ENCODE results near the gene ACP7. TPM values are rescaled to one million over a fixed set of nuclear protein-coding genes. Genes with fewer than 3 reads are reported as not detected.
"Not testable (repeated sequence)": the region's sequence is repeated elsewhere in the genome, so short reads cannot be mapped to it uniquely, and the experiment has no call there.

Gene ACP7
- polyA plus RNA-seq, 3 donors from 2014 or later, result not detected

DNA sequence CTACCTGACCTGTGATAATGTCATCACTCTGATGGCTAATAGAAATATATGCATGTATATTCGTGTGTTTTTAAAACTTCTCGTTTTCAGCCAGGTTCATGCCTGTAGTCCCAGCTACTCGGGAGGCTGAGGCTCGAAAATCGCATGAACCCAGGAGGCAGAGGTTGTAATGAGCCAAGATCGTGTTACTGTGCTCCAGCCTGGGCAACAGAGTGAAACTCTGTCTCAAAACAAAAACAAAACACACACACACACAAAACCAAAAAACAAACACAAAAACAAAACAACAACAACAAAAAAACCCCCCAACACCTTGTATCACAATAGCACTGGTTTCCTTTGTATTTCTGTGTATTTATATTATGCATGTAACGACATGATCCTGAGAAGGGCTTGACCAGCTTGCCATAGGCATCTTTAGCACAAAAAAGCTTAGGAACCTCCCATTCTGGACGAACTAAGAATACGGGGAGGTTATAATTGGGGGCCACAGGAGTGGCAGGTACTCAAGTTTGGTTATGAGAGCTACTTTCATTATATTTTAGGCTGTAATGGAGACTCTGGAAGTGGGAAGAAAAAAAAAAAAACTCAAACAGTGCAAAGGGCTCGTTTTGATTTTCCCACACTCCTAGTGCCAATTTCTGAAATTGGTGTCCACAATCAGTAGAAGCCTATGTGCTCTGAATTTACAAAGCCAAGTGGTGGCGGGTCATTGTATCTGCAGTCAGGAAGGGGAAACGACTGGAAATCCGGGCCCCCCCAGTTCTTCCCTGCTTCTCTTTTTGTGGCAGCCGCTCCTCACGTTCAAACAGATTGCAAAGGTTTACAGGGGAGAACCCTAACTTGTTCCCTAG is 1.2 kb upstream of the ACP7 start:
- Mint-ChIP-seq H3K36me3 (no peaks in the 10 kb centered on the region), H3K27ac (peak overlapping the region in 2 of 6 donors; percentile 53 to 68), H3K27me3 (ENCODE audit: low read depth in 3 of 3) (peaks cover 8 to 22% (median 18%) of the 10 kb centered on the region in 3 donors), H3K4me3 (peak overlapping the region; percentile 59 to 86 (median 71)), H3K4me1 (peaks cover 16 to 20% of the 10 kb centered on the region in 2 donors), H3K9me3 (no peaks in the 10 kb centered on the region)
- DNase-seq, result no peak

DNA sequence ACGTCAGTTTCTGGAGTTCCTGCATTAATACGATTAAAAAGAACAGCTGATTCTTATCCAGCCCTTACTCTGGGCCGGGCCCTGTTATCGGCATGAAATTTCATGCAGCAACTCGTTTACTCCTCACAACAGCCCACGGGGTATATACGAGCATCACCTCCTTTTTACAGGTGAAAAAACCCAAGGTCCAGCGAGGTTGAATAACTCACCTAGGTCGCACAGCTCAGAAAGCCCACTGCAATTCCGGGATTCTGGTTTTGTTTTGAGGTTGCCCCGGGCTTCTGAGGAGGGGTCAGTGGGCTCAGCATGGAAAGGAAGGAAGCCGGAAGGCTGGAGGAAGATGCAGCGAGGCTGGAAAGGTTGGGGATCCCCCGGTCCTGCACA is 577 bp upstream of the ACP7 start:
- Mint-ChIP-seq H3K4me1 (peaks cover 16 to 20% of the 10 kb centered on the region in 2 donors), H3K4me3 (peak overlapping the region; percentile 59 to 86 (median 71)), H3K9me3 (no peaks in the 10 kb centered on the region), H3K27ac (peak overlapping the region in 2 of 6 donors; percentile 53 to 67), H3K36me3 (no peaks in the 10 kb centered on the region), H3K27me3 (ENCODE audit: low read depth in 3 of 3) (peaks cover 7 to 24% (median 18%) of the 10 kb centered on the region in 3 donors)
- no peak for DNase-seq

DNA sequence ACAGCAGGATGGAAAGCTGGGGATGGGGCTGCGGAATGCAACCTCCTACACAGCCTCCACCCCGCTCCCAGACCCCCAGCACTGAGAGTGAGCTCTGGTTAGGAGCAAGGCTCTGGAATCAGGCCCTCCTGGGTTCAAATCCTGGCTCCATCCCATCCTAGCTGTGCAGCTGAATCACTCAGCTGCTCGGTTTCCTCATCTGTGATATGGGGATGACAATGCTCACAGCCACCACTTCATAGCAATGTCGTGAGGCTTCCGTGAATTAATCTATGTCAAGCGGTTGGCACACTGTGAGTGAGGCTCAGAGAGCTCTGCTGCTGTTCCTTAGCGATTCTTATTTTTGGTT is 538 bp downstream of the ACP7 start:
- peaks cover 8 to 24% (median 18%) of the 10 kb centered on the region in 3 donors for H3K27me3 Mint-ChIP-seq (ENCODE audit: low read depth in 3 of 3)
- H3K4me1 Mint-ChIP-seq, result peaks cover 16 to 20% of the 10 kb centered on the region in 2 donors
- H3K27ac Mint-ChIP-seq, result peak overlapping the region in 1 of 6 donors; percentile 66

GRCh38 chr19:39085392-39085791 is 1.2 kb downstream of the ACP7 start:
- peak overlapping the region; percentile 26 to 64 (median 38) for H3K4me3 Mint-ChIP-seq
- peaks cover 8 to 24% (median 20%) of the 10 kb centered on the region in 3 donors for H3K27me3 Mint-ChIP-seq (ENCODE audit: low read depth in 3 of 3)
- H3K9me3 Mint-ChIP-seq, result no peaks in the 10 kb centered on the region
- H3K36me3 Mint-ChIP-seq, result peaks cover 0 to 3% (median 0%) of the 10 kb centered on the region in 3 donors
- no peak for DNase-seq
- H3K27ac Mint-ChIP-seq, result peak overlapping the region in 1 of 6 donors; percentile 66
- H3K4me1 Mint-ChIP-seq, result peaks cover 16 to 20% of the 10 kb centered on the region in 2 donors

More for the DNA sequence above, 538 bp downstream of the ACP7 start:
- peak overlapping the region; percentile 36 to 61 (median 50) for H3K4me3 Mint-ChIP-seq
- peaks cover 0 to 3% (median 0%) of the 10 kb centered on the region in 3 donors for H3K36me3 Mint-ChIP-seq
- no peaks in the 10 kb centered on the region for H3K9me3 Mint-ChIP-seq
- DNase-seq, result no peak

GRCh38 chr19:39086386-39086785 is 2.2 kb downstream of the ACP7 start:
- no peak overlapping the region for H3K27ac Mint-ChIP-seq
- no peak overlapping the region for H3K4me3 Mint-ChIP-seq
- H3K9me3 Mint-ChIP-seq, result no peaks in the 10 kb centered on the region
- peaks cover 16 to 20% of the 10 kb centered on the region in 2 donors for H3K4me1 Mint-ChIP-seq
- H3K36me3 Mint-ChIP-seq, result peaks cover 0 to 3% (median 0%) of the 10 kb centered on the region in 3 donors
- H3K27me3 Mint-ChIP-seq (ENCODE audit: low read depth in 3 of 3), result peaks cover 12 to 22% (median 20%) of the 10 kb centered on the region in 3 donors
- DNase-seq, result no peak

GRCh38 chr19:39087907-39088686 is 3.9 kb downstream of the ACP7 start:
- Mint-ChIP-seq H3K4me3 (no peak overlapping the region), H3K27me3 (ENCODE audit: low read depth in 3 of 3) (peaks cover 12 to 18% (median 13%) of the 10 kb centered on the region in 3 donors), H3K4me1 (peaks cover 13% of the 10 kb centered on the region in 2 donors), H3K36me3 (peaks cover 0 to 3% (median 0%) of the 10 kb centered on the region in 3 donors), H3K9me3 (no peaks in the 10 kb centered on the region), H3K27ac (peak overlapping the region in 1 of 6 donors; percentile 43)
- DNase-seq, result no peak

DNA sequence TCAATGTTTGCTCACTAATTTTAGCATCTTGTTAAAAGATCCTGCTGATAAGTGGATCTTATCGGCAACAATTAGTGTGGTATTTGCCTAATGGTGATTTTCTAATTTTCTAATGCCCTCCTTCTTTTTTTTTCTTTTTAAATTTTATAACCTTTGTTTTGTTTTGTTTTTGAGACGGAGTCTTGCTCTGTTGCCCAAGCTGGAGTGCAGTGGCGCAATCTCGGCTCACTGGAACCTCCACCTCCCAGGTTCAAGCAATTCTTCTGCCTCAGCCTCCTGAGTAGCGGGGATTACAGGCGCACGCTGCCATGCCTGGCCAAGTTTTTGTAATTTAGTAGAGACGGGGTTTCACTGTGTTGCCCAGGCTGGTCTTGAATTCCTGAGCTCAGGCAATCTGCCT is 5.8 kb downstream of the ACP7 start:
- DNase-seq, H3K36me3 Mint-ChIP-seq, H3K4me1 Mint-ChIP-seq, H3K9me3 Mint-ChIP-seq, H3K4me3 Mint-ChIP-seq, H3K27ac Mint-ChIP-seq: not testable (repeated sequence)
- H3K27me3 Mint-ChIP-seq (ENCODE audit: low read depth in 3 of 3), result peaks cover 10 to 14% (median 12%) of the 10 kb centered on the region in 3 donors

DNA sequence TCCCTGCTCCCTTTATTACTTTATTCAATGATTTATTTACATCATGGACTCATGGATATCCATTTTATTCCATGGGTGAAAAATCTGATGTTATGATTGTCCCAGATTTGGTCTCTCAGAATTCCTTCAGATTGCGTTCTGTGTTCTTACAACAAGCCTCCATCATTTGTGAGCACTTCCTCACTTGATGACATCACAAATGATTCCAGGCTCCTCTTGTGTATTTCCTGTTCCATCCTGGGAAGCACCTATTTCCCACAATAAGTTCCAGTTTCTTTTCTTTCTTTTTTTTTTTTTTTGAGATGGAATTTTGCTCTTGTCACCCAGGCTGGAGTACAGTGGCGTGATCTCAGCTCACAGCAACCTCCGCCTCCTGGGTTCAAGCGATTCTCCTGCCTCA is 6.7 kb downstream of the ACP7 start:
- H3K27ac Mint-ChIP-seq, result no peak overlapping the region
- no peak overlapping the region for H3K4me3 Mint-ChIP-seq
- peaks cover 0 to 3% (median 2%) of the 10 kb centered on the region in 3 donors for H3K36me3 Mint-ChIP-seq
- no peaks in the 10 kb centered on the region for H3K4me1 Mint-ChIP-seq
- peaks cover 8 to 12% (median 9%) of the 10 kb centered on the region in 3 donors for H3K27me3 Mint-ChIP-seq (ENCODE audit: low read depth in 3 of 3)
- H3K9me3 Mint-ChIP-seq, result no peaks in the 10 kb centered on the region
- no peak for DNase-seq

DNA sequence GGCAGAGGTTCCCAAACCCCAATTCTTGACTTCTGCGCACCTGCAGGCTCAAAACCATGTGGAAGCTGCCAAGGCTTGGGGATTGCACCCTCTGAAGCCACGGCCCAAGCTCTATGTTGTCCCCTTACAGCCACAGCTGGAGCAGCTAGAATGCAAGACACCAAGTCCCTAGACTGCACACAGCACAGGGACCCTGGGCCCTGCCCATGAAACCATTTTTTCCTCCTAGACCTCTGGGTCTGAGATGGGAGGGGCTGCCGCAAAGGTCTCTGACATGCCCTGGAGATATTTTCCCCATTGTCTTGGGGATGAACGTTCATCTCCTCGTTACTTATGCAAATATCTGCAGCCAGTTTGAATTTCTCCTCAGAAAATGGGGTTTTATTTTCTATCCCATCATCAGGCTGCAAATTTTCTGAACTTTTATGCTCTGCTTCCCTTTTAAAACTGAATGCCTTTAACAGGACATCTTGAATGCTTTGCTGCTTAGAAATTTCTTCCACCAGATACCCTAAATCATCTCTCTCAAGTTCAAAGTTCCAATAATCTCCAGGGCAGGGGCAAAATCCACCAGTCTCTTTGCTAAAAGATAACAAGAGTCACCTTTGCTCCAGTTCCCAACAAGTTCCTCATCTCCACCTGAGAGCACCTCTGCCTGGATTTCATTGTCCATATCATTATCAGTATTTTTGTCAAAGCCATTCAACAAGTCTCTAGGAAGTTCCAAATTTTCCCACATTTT is 11.8 kb downstream of the ACP7 start:
- H3K36me3 Mint-ChIP-seq; H3K27me3 Mint-ChIP-seq (ENCODE audit: low read depth in 3 of 3); H3K27ac Mint-ChIP-seq; H3K4me1 Mint-ChIP-seq; H3K9me3 Mint-ChIP-seq; DNase-seq; H3K4me3 Mint-ChIP-seq: not testable (repeated sequence)

GRCh38 chr19:39097299-39097698 is 13.1 kb downstream of the ACP7 start:
- Mint-ChIP-seq H3K9me3 (no peaks in the 10 kb centered on the region), H3K27me3 (ENCODE audit: low read depth in 3 of 3) (peaks cover 3 to 7% (median 6%) of the 10 kb centered on the region in 3 donors), H3K27ac (no peak overlapping the region)

DNA sequence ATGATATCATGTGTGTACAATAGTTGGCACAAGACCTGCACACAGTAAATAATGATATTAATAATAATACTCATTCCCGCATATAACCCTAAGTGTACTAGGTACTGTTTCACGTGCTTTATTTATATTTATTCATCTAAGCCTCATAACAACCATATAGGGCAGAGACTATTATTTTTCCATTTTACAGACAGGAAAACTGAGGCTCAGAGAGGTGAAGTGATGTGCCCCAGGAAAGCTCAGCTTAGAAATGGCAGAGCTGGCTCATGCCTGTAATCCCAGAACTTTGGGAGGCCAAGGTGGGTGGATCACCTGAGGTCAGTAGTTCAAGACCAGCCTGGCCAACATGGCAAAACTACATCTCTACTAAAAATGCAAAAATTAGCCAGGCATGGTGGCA is 13.6 kb downstream of the ACP7 start:
- peaks cover 0 to 2% (median 0%) of the 10 kb centered on the region in 3 donors for H3K36me3 Mint-ChIP-seq
- no peaks in the 10 kb centered on the region for H3K9me3 Mint-ChIP-seq
- no peak for DNase-seq
- no peak overlapping the region for H3K4me3 Mint-ChIP-seq
- H3K27ac Mint-ChIP-seq, result no peak overlapping the region
- H3K4me1 Mint-ChIP-seq, result no peaks in the 10 kb centered on the region
- peaks cover 3 to 7% (median 7%) of the 10 kb centered on the region in 3 donors for H3K27me3 Mint-ChIP-seq (ENCODE audit: low read depth in 3 of 3)

More at GRCh38 chr19:39097299-39097698, 13.1 kb downstream of the ACP7 start:
- H3K4me1 Mint-ChIP-seq, result no peaks in the 10 kb centered on the region
- no peak overlapping the region for H3K4me3 Mint-ChIP-seq
- DNase-seq, result no peak
- H3K36me3 Mint-ChIP-seq, result peaks cover 0 to 2% (median 0%) of the 10 kb centered on the region in 3 donors

- H3K4me3 Mint-ChIP-seq, result no peak overlapping the region
Measured at GRCh38 chr19:39098365-39099269, 14.4 kb downstream of the ACP7 start.

More at GRCh38 chr19:39098365-39099269, 14.4 kb downstream of the ACP7 start:
- Mint-ChIP-seq H3K36me3 (peaks cover 0 to 1% (median 0%) of the 10 kb centered on the region in 3 donors), H3K27ac (no peak overlapping the region), H3K27me3 (ENCODE audit: low read depth in 3 of 3) (peaks cover 3 to 8% (median 7%) of the 10 kb centered on the region in 3 donors), H3K9me3 (no peaks in the 10 kb centered on the region), H3K4me1 (no peaks in the 10 kb centered on the region)
- no peak for DNase-seq

Measured in immature natural killer cell (primary cell).